GM15510 (cell line): ENCODE measurements around the gene KCNMA1.

ENCODE experiments used
- POLR2A ChIP-seq: IDR thresholded peaks from 3 replicates; pipeline ENCODE4 v1.6.1; 2011; ENCODE audit warnings: borderline replicate concordance; ENCODE audit not compliant: insufficient read length; ENCODE audit errors: extremely low read depth

The KCNMA1 gene

GRCh38 chr10:77120666-77121376, 516.8 kb downstream of the KCNMA1 start:
- TF ChIP-seq POLR2A: no peak

GRCh38 chr10:77120012-77120411, 517.6 kb downstream of the KCNMA1 start:
- no peak for TF ChIP-seq POLR2A

- no peak for TF ChIP-seq POLR2A
Measured at GRCh38 chr10:77118603-77119282, 518.9 kb downstream of the KCNMA1 start.

GRCh38 chr10:77117501-77117900, 520.1 kb downstream of the KCNMA1 start:
- no peak for TF ChIP-seq POLR2A

- TF ChIP-seq POLR2A: no peak
Measured at GRCh38 chr10:77116904-77117303, 520.7 kb downstream of the KCNMA1 start.

- TF ChIP-seq POLR2A: no peak
Measured at GRCh38 chr10:77114181-77114821, 523.3 kb downstream of the KCNMA1 start.

GRCh38 chr10:77111611-77112550, 525.7 kb downstream of the KCNMA1 start:
- no peak for TF ChIP-seq POLR2A

- no peak for TF ChIP-seq POLR2A
Measured at GRCh38 chr10:77110757-77111156, 526.9 kb downstream of the KCNMA1 start.

- no peak for TF ChIP-seq POLR2A
Measured at GRCh38 chr10:77109351-77109994, 528.1 kb downstream of the KCNMA1 start.

GRCh38 chr10:77106676-77107075, 530.9 kb downstream of the KCNMA1 start:
- TF ChIP-seq POLR2A: no peak

GRCh38 chr10:77105761-77106221, 531.8 kb downstream of the KCNMA1 start:
- no peak for TF ChIP-seq POLR2A

- no peak for TF ChIP-seq POLR2A
Measured at GRCh38 chr10:77104459-77104980, 533.1 kb downstream of the KCNMA1 start.

- TF ChIP-seq POLR2A: no peak
Measured at GRCh38 chr10:77103213-77103612, 534.4 kb downstream of the KCNMA1 start.

- no peak for TF ChIP-seq POLR2A
Measured at GRCh38 chr10:77101341-77101740, 536.3 kb downstream of the KCNMA1 start.
